Right hindlimb (tissue), 1 donor: Measurements from ENCODE around the gene ATXN2.
A peak's percentile ranks its signal among the peaks of the same experiment; 100 is the strongest.
"Not testable (repeated sequence)": the region's sequence is repeated elsewhere in the genome, so short reads cannot be mapped to it uniquely, and the experiment has no call there.

Experiments used
- DNase-seq: peaks from one replicate; pipeline ENCODE4 v3.0.0-alpha.2; 2018

ATXN2 gene, protein sequence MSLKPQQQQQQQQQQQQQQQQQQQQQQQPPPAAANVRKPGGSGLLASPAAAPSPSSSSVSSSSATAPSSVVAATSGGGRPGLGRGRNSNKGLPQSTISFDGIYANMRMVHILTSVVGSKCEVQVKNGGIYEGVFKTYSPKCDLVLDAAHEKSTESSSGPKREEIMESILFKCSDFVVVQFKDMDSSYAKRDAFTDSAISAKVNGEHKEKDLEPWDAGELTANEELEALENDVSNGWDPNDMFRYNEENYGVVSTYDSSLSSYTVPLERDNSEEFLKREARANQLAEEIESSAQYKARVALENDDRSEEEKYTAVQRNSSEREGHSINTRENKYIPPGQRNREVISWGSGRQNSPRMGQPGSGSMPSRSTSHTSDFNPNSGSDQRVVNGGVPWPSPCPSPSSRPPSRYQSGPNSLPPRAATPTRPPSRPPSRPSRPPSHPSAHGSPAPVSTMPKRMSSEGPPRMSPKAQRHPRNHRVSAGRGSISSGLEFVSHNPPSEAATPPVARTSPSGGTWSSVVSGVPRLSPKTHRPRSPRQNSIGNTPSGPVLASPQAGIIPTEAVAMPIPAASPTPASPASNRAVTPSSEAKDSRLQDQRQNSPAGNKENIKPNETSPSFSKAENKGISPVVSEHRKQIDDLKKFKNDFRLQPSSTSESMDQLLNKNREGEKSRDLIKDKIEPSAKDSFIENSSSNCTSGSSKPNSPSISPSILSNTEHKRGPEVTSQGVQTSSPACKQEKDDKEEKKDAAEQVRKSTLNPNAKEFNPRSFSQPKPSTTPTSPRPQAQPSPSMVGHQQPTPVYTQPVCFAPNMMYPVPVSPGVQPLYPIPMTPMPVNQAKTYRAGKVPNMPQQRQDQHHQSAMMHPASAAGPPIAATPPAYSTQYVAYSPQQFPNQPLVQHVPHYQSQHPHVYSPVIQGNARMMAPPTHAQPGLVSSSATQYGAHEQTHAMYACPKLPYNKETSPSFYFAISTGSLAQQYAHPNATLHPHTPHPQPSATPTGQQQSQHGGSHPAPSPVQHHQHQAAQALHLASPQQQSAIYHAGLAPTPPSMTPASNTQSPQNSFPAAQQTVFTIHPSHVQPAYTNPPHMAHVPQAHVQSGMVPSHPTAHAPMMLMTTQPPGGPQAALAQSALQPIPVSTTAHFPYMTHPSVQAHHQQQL

DNA sequence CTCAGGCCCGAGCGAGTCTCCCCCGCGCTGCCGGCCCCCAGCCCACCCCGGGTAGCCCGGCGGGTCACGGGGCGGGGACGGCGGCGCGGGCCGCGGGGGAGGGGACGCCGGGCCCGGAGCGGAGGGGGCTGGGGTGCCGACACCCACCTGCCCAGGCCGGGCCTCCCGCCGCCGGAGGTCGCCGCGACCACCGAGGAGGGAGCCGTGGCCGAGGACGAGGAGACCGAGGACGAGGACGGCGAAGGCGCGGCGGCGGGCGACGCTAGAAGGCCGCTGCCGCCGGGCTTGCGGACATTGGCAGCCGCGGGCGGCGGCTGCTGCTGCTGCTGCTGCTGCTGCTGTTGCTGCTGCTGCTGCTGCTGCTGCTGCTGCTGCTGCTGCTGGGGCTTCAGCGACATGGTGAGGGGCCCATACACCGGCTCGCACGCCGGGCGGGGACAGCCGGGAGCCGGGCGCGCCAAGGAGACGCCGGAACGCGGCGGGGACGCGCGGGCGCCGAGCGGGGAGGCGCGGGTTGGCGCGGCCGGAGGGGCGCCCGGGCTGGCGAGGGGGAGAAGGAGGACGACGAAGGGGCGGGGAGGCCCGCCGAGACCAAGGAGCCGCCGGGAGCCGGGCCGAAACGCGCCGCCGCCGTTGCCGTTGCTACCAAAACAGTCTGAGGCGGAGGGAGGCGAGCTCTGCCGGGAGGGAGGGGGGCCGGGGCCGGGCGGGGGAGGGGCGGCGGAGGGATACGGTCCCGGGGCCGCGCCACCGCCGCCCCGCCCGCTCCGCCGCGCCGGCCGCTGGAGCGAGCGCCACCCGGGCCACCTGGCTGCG lies at the start of gene ATXN2:
ATXN2 (minus strand) TSS at position 679 of the 816 bp plus-strand sequence; CDS start at position 398, 281 bp downstream.
- DNase-seq, result peak; percentile 86

DNA sequence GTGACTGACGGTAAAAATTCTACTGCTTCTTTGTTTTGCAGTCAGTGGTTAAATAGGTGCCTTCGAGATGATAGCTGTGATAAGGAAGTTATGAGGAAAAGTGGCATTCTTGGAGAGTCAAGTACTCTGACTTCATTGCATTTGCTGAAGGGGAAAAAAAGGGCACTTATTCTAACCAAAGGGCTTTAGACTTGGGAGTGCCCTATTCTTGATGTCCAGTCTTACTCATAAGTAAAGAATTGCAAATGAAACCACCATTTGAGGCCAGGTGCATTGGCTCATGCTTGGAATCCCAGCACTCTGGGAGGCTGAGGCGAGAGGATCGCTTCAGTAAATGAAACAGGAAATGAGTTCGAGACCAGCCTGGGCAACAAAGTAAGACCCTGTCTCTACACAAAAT lies 46.3 kb upstream of the ATXN2 start:
- no peak for DNase-seq

DNA sequence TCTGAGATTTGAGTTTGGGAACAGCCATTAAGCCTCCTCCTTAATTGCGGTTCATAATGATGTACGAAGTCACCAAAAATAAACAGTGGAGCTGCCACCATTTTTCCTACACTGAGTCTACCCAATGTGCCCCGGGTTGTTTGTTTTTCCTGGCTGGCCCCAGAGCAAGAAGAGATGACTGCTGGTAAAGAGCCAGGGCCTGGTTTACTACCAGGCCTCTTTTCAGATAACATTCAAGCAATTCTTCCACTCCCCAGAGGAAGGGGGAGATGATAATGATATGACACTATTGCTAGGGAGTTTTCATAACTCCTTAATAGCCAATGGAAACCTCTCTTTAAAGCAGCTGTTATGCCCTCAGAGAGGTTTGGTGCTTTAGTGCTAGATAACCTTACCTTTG lies 44.3 kb upstream of the ATXN2 start:
- no peak for DNase-seq

GRCh38 chr12:111642681-111643426 lies 43.7 kb upstream of the ATXN2 start:
- DNase-seq, result no peak

GRCh38 chr12:111640506-111640905 lies 41.4 kb upstream of the ATXN2 start:
- DNase-seq, result no peak

DNA sequence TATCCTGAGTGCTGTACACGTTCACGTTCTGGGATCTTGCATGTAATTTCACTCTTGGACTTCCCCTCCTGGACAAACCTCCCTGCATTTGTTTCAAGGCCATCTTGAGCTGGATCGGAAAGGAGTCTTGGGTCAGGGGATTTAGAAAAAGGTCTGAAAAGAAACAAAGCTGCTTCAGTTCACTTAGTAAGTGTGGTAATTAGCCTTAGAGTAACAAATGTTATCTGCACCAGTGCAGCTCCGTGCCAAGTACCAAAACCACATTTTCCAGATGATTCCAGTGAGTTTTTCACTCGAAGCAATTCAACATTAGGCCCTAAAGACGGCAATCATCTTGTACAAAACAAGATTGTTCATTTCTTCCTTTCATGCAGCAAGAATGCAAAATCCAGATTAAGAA lies 39.4 kb upstream of the ATXN2 start:
- DNase-seq, result peak; percentile 20

DNA sequence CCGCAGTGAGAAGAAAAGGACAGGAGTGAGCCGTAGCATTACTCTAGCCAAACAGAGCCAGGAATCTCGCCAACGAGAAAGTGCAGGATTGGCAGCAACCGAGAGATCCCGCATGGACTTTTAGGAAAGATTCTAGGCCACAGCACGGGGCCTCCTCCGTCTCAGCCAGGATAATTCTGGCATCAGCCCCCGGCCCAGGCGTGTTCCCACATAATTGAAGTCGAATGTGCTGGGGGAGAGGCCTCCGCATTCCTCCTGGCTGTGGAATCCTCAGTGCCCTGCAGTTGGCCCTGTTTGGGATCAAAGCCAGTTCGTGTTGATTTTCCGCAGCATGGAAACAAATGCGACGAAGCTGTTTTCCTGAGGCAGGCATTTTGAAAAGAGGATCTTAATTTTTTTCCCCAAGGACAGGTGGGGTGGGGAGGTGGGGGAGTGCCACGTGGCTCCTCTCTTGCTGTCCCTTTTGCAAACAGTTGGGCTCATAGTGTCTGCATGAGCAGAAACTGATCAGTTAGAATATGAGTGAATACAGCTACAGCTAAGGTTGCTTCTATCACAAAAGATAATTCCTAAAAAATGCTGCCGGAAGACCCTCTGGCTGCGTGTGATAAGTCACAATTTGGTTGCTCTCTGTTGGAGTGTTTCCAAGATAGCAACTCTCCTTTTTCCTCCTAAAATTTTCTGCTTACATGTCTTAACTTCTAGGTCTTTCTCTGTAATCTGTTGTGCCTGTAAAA lies 37.3 kb upstream of the ATXN2 start:
- peak; percentile 95 for DNase-seq

DNA sequence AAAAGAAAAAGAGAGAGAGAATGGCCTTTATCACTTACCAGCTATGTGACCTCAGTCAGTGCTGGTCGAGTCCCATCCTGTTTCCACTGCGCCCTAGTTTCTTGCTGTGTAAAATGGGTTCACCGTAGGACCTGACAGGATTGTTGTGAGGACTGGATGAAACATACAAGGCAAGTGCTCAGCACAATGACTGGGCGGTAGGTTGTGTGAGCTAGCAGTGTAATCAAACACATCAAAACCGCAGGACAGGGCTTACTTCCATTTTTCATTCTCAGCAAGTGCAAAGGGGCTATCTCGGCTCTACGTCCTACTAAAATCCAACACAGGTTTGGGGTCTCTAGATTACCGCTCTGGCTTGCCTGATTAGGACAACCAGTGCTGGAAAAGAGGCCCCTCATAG lies 36.4 kb upstream of the ATXN2 start:
- peak; percentile 20 for DNase-seq

DNA sequence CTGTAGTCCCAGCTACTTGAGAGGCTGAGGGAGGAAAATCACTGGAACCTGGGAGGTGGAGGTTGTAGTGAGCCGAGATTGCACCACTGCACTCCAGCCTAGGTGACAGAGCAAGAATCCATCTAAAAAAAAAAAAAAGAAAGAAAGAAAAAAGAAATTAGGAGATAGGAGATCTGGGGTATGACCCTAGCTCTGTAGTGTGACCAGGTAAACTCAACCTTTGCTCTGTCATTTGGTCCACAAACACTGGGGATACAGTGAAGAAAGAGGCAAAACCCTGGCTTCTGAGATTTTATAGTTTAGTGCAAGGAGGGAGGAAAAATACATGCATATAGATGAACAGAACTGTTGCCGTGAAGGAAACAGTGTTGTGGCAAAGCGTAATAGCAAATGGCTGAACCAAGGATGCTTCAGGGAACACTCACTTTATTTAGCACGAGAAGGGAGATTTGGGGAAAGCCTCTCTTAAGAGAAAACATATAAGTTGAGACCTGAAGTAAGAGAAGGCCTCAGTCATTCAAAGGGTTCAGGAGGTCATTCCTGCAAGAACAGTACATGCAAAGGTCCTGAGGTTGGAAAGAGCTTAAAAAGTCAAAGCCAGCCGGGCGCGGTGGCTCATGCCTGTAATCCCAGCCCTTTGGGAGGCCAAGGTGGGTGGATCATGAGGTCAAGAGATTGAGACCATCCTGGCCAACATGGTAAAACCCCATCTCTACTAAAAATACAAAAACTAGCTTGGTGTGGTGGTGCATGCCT lies 29.6 kb upstream of the ATXN2 start:
- no peak for DNase-seq

DNA sequence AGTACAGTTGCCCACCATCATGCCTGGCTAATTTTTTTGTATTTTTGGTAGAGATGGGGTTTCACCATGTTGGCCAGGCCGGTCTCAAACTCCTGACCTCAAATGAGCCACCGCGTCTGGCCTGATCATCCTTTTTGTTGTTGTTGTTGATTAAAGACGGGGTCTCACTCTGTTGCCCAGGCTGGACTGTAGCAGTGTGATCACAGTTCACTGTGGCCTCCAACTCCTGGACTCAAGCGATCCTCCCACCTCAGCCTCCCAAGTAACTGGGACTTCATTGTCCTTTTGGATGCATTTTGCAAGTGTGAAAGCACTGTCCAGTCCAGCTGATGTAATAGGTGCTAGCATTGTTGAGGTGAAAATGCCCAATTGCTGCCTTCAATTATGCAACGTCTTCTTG lies 27.1 kb upstream of the ATXN2 start:
- no peak for DNase-seq

DNA sequence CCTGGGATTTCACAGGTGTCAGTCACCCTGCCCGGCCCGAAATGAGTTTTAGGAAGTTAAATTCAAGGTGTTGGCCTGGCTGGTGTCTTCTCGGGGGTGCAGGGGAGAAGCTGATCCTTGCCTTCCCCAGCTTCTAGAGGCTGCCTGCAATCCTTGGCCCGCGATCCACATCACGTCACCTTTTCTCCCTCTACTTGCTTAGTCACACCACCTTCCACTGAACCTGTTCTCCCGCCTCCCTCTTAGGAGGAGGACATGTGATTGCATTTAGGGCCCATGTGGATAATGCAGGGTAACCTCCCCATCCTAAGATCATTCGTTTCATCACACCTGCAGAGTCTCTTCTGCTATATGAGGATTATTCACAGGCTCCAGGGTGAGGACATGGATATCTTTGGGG lies 25.4 kb upstream of the ATXN2 start:
- DNase-seq, result no peak

DNA sequence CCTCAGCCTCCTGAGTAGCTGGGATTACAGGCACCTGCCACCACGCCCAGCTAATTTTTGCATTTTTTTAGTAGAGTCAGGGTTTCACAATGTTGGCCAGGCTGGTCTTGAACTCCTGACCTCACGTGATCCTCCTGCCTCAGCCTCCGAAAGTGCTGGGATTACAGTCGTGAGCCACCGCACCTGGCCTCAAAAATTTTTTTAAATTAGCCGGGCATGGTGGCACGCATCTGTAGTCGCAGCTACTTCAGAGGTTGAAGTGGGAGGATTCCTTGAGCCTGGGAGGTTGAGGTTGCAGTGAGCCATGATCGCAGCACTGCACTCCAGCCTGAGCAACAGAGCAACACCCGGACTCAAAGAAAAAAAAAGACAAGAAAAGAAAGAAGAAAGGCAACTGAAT lies 18.7 kb upstream of the ATXN2 start:
- not testable (repeated sequence) for DNase-seq

GRCh38 chr12:111616177-111616623 lies 17.1 kb upstream of the ATXN2 start:
- DNase-seq, result no peak

DNA sequence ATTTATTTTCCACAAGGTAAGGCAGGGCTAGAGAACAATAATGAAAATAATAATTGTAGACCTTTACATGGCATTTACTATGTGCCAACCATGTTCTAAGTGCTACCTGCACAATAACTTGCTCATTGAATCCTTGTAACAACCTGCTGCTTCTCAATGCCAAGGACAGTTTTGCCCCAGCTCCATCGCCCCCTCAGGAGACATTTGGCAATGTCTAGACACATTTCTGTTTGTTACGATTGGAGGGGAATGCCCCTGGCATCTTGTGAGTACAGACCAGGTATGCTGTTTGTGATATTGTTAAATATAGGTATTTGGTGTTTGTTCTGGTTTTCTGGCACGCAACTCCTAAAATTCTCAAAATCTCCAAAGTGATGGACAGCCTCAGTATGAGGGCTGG lies 8.1 kb upstream of the ATXN2 start:
- DNase-seq, result no peak

- DNase-seq, result no peak
Observed at GRCh38 chr12:111606767-111607230, 7.7 kb upstream of the ATXN2 start.

- DNase-seq, result no peak
Observed at GRCh38 chr12:111605911-111606766, 7.0 kb upstream of the ATXN2 start.

DNA sequence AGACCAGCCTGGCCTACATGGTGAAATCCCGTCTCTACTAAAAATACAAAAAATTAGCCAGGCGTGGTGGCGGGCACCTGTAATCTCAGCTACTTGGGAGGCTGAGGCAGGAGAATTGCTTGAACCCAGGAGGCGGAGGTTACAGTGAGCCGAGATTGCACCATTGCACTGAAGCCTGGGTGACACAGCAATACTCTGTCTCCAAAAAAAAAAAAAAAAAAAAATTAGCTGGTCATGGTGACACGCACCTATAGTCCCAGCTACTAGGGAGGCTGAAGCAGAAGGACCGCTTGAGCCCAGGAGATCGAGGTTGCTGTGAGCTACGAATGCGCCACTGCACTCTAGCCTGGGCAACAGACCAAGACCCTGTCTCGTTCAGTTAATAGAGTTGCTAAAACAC lies 3.7 kb upstream of the ATXN2 start:
- DNase-seq, result not testable (repeated sequence)

GRCh38 chr12:111602348-111602747 lies 3.2 kb upstream of the ATXN2 start:
- DNase-seq, result no peak

GRCh38 chr12:111600986-111601385 lies 1.9 kb upstream of the ATXN2 start:
- DNase-seq, result not testable (repeated sequence)
